SK-N-SH treated with all-trans-retinoic acid at 6 μM for 48 hours (cell line): ENCODE measurements around the gene MPPED2.

ENCODE experiments used
- ARNTL ChIP-seq: fragments of 450-650 bp; formaldehyde crosslinking; IDR thresholded peaks from 2 replicates; pipeline ENCODE4 v1.5.0; 2020; ENCODE audit warnings: low read depth, mild to moderate bottlenecking, moderate library complexity, borderline replicate concordance
- CREB5 ChIP-seq: fragments of 250-450 bp; sonication (Bioruptor Pico); IDR thresholded peaks from 2 replicates; pipeline ENCODE4 v1.5.1; 2020; ENCODE audit warnings: low read depth, mild to moderate bottlenecking, moderate library complexity
- CSDC2 ChIP-seq: fragments of 250-450 bp; sonication (Bioruptor Pico); IDR thresholded peaks from 2 replicates; pipeline ENCODE4 v1.5.0; 2020; ENCODE audit warnings: mild to moderate bottlenecking, moderate library complexity
- OSR1 ChIP-seq: fragments of 250-450 bp; sonication (Bioruptor Pico); IDR thresholded peaks from 2 replicates; pipeline ENCODE4 v1.8.0; 2022; ENCODE audit warnings: moderate library complexity, mild to moderate bottlenecking, inconsistent platforms
- PPARA ChIP-seq: fragments of 250-450 bp; sonication (Bioruptor Pico); IDR thresholded peaks from 2 replicates; pipeline ENCODE4 v1.5.0; 2020; ENCODE audit warnings: mild to moderate bottlenecking, borderline replicate concordance
- TOX ChIP-seq: fragments of 250-450 bp; sonication (Bioruptor Pico); IDR thresholded peaks from 2 replicates; pipeline ENCODE4 v1.8.0; 2021; ENCODE audit warnings: mild to moderate bottlenecking, moderate library complexity, borderline replicate concordance
- ZC3H10 ChIP-seq: fragments of 250-450 bp; sonication (Bioruptor Pico); IDR thresholded peaks from 2 replicates; pipeline ENCODE4 v1.5.1; 2021; ENCODE audit warnings: mild to moderate bottlenecking, moderate library complexity
- ZFP3 ChIP-seq: fragments of 250-450 bp; sonication (Bioruptor Pico); IDR thresholded peaks from 2 replicates; pipeline ENCODE4 v1.5.0; 2020; ENCODE audit warnings: mild to moderate bottlenecking, moderate library complexity
- ZFP30 ChIP-seq: fragments of 450-650 bp; formaldehyde crosslinking; IDR thresholded peaks from 2 replicates; pipeline ENCODE4 v1.5.0; 2022; ENCODE audit warnings: mild to moderate bottlenecking, moderate library complexity
- ZNF70 ChIP-seq: fragments of 450-650 bp; formaldehyde crosslinking; IDR thresholded peaks from 2 replicates; pipeline ENCODE4 v1.5.0; 2020; ENCODE audit warnings: mild to moderate bottlenecking, moderate library complexity
- TF ChIP-seq, protein P1 (sequence below): fragments of 250-450 bp; sonication (Bioruptor Pico); IDR thresholded peaks from 2 replicates; pipeline ENCODE4 v1.8.0; 2020; ENCODE audit warnings: mild to moderate bottlenecking, moderate library complexity, borderline replicate concordance
- TF ChIP-seq, protein P2 (sequence below): fragments of 250-450 bp; sonication (Bioruptor Pico); IDR thresholded peaks from 2 replicates; pipeline ENCODE4 v1.5.0; 2020; ENCODE audit warnings: mild to moderate bottlenecking, moderate library complexity

DNA sequence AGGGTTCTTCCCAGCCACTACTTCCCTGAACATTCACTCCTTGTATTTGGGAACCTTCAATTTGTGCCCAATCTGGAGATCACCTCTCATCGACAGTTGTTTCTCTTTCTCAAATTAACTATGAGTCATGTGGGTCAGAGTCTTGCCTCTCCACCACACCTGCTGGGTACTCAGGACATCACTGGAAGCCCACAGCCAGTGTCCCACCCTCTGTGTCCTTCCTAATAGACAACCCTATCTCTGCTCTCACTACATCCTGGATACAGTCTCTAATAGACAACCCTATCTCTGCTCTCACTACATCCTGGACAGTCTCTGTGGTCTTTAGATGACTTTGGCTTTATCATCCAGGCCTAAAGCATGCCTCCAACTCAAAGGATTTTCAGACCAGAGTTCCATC lies 193.1 kb downstream of the MPPED2 start:
- TF ChIP-seq, protein P1, sequence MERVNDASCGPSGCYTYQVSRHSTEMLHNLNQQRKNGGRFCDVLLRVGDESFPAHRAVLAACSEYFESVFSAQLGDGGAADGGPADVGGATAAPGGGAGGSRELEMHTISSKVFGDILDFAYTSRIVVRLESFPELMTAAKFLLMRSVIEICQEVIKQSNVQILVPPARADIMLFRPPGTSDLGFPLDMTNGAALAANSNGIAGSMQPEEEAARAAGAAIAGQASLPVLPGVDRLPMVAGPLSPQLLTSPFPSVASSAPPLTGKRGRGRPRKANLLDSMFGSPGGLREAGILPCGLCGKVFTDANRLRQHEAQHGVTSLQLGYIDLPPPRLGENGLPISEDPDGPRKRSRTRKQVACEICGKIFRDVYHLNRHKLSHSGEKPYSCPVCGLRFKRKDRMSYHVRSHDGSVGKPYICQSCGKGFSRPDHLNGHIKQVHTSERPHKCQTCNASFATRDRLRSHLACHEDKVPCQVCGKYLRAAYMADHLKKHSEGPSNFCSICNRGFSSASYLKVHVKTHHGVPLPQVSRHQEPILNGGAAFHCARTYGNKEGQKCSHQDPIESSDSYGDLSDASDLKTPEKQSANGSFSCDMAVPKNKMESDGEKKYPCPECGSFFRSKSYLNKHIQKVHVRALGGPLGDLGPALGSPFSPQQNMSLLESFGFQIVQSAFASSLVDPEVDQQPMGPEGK (CRISPR knock-in tag) = no peak
- TF ChIP-seq ZFP3 (no peak), CSDC2 (no peak), TOX (CRISPR knock-in tag) (no peak), PPARA (CRISPR knock-in tag) (no peak), ZFP30 (CRISPR knock-in tag) (no peak), ARNTL (CRISPR knock-in tag) (no peak), OSR1 (no peak), CREB5 (CRISPR knock-in tag) (no peak), ZNF70 (no peak), ZC3H10 (CRISPR knock-in tag) (no peak)
- TF ChIP-seq, protein P2, sequence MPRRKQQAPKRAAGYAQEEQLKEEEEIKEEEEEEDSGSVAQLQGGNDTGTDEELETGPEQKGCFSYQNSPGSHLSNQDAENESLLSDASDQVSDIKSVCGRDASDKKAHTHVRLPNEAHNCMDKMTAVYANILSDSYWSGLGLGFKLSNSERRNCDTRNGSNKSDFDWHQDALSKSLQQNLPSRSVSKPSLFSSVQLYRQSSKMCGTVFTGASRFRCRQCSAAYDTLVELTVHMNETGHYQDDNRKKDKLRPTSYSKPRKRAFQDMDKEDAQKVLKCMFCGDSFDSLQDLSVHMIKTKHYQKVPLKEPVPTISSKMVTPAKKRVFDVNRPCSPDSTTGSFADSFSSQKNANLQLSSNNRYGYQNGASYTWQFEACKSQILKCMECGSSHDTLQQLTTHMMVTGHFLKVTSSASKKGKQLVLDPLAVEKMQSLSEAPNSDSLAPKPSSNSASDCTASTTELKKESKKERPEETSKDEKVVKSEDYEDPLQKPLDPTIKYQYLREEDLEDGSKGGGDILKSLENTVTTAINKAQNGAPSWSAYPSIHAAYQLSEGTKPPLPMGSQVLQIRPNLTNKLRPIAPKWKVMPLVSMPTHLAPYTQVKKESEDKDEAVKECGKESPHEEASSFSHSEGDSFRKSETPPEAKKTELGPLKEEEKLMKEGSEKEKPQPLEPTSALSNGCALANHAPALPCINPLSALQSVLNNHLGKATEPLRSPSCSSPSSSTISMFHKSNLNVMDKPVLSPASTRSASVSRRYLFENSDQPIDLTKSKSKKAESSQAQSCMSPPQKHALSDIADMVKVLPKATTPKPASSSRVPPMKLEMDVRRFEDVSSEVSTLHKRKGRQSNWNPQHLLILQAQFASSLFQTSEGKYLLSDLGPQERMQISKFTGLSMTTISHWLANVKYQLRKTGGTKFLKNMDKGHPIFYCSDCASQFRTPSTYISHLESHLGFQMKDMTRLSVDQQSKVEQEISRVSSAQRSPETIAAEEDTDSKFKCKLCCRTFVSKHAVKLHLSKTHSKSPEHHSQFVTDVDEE (CRISPR knock-in tag) = no peak
